OCI-LY1 (cell line): Measurements from ENCODE around the gene RIN1.

ENCODE experiments used
- EZH2 ChIP-seq: fragments of 200-600 bp; sonication (generic), shearing (Covaris generic); IDR thresholded peaks from 2 replicates; pipeline ENCODE4 v1.8.0; 2017; ENCODE audit warnings: borderline replicate concordance, mixed run types, mild to moderate bottlenecking, antibody characterized with exemption, low read length, moderate library complexity, mixed read lengths
- TF ChIP-seq, protein P1 (sequence below): fragments of 200-600 bp; sonication (generic), shearing (Covaris generic); IDR thresholded peaks from 2 replicates; pipeline ENCODE4 v1.5.1; 2017; ENCODE audit warnings: mild to moderate bottlenecking, antibody characterized with exemption, low read length, moderate library complexity, mixed read lengths

DNA sequence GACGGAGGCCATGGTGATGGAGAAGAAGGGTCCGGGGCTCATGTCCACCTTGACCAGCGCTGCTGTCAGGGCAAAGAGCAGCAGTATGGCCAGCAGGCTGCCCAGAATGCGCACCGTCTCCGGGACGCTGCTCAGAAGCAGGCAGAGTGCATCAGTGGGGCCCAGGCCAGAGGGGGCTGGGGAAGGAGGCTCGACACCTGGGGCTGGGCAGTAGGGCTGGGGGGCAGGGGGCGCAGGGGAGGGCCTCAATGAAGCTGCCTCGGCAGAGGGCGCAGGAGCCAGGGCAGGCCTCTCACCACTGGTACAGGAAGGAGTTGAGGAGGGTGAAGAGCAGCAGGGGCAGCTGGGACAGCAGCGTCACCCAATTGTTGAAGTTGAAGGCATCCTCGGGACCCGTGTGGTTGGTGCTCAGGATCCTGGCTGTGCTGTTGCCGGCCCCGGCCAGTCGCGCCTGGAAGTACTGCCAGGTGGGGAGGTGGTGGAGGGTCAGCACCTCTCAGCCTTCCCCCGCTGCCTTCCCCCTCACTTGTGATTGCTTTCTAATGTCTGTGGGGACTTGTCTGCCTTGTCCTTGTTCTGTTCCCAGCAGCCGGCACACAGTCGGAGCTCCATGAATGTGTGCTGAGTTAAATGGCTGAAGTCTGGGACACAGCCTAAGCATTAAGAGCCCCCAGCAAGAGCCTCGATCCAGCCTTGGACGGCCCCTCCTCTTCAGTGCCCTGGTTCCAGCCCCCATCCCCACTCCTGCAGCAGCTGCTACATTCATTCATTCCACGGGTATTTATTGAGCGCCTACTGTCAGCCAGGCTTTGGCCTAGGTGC lies 33.0 kb upstream of the RIN1 start:
- TF ChIP-seq, protein P1, sequence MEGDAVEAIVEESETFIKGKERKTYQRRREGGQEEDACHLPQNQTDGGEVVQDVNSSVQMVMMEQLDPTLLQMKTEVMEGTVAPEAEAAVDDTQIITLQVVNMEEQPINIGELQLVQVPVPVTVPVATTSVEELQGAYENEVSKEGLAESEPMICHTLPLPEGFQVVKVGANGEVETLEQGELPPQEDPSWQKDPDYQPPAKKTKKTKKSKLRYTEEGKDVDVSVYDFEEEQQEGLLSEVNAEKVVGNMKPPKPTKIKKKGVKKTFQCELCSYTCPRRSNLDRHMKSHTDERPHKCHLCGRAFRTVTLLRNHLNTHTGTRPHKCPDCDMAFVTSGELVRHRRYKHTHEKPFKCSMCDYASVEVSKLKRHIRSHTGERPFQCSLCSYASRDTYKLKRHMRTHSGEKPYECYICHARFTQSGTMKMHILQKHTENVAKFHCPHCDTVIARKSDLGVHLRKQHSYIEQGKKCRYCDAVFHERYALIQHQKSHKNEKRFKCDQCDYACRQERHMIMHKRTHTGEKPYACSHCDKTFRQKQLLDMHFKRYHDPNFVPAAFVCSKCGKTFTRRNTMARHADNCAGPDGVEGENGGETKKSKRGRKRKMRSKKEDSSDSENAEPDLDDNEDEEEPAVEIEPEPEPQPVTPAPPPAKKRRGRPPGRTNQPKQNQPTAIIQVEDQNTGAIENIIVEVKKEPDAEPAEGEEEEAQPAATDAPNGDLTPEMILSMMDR = no peak
- TF ChIP-seq EZH2 = no peak
